ENCODE data around the gene ISM1. TPM values are rescaled to one million over a fixed set of nuclear protein-coding genes. Genes with fewer than 3 reads are reported as not detected.

The ISM1 gene
- total and polyA plus RNA-seq, 2 experiments from 2014 or later: 0.15 to 0.63 TPM

DNA sequence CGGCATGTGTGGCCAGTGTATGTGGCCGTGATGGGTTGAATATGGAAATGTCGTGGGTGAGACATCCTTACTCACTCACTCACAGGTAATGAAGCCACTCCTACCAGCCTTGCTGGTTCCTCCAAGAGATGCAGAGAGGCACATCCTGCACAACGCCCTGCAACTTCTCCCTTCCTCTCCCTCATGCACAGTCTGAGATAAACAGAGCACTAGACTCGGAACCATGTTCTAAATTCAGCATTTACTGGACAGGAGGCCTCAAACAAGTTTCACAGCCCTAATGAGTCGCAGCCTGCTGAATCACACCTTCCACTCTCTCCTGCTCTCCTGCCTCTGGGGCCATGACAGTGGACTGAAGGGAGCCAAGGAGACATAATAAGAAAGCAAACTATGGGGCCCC is 91.2 kb downstream of the ISM1 start:
- H3K4me3 Mint-ChIP-seq: no peak overlapping the region
- H3K36me3 ChIP-seq (ENCODE audit: insufficient read depth): no peaks in the 10 kb centered on the region
- no peaks in the 10 kb centered on the region for H3K79me2 ChIP-seq (replicated peaks; ENCODE audit: insufficient read depth)
- H3K4me1 ChIP-seq (ENCODE audit: insufficient read depth): no peaks in the 10 kb centered on the region
- no peaks in the 10 kb centered on the region for H4K20me1 ChIP-seq (replicated peaks; ENCODE audit: insufficient read depth)
- H3K4me1 Mint-ChIP-seq: no peaks in the 10 kb centered on the region
- peaks cover 4% of the 10 kb centered on the region; the same call in 1 of the 3 replicates for H3K9me3 Mint-ChIP-seq
- H3K9me2 ChIP-seq (ENCODE audit: insufficient read depth): no peaks in the 10 kb centered on the region
- no peak overlapping the region for H3K4me2 ChIP-seq
- no peak for ATAC-seq
- peaks cover 2% of the 10 kb centered on the region for H3K27me3 Mint-ChIP-seq (ENCODE audit: insufficient read depth, low read depth, poor library complexity)
- H3K36me3 Mint-ChIP-seq (ENCODE audit: low read depth): peaks cover 3% of the 10 kb centered on the region; the same call in 1 of the 3 replicates
- no peak overlapping the region for H3K27ac ChIP-seq (ENCODE audit: low read depth)
- H2AFZ ChIP-seq: no peak overlapping the region
- no peak overlapping the region for H3K27ac Mint-ChIP-seq
- no peaks in the 10 kb centered on the region for H3K27me3 ChIP-seq (ENCODE audit: insufficient read depth)
- TF ChIP-seq, protein P1, sequence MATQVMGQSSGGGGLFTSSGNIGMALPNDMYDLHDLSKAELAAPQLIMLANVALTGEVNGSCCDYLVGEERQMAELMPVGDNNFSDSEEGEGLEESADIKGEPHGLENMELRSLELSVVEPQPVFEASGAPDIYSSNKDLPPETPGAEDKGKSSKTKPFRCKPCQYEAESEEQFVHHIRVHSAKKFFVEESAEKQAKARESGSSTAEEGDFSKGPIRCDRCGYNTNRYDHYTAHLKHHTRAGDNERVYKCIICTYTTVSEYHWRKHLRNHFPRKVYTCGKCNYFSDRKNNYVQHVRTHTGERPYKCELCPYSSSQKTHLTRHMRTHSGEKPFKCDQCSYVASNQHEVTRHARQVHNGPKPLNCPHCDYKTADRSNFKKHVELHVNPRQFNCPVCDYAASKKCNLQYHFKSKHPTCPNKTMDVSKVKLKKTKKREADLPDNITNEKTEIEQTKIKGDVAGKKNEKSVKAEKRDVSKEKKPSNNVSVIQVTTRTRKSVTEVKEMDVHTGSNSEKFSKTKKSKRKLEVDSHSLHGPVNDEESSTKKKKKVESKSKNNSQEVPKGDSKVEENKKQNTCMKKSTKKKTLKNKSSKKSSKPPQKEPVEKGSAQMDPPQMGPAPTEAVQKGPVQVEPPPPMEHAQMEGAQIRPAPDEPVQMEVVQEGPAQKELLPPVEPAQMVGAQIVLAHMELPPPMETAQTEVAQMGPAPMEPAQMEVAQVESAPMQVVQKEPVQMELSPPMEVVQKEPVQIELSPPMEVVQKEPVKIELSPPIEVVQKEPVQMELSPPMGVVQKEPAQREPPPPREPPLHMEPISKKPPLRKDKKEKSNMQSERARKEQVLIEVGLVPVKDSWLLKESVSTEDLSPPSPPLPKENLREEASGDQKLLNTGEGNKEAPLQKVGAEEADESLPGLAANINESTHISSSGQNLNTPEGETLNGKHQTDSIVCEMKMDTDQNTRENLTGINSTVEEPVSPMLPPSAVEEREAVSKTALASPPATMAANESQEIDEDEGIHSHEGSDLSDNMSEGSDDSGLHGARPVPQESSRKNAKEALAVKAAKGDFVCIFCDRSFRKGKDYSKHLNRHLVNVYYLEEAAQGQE (IDR thresholded peaks at IDR 0.05; ENCODE audit: unreplicated experiment): no peak
- no peak for TF ChIP-seq ZNF114 (CRISPR knock-in tag; IDR thresholded peaks at IDR 0.05)
- TF ChIP-seq, protein P2, sequence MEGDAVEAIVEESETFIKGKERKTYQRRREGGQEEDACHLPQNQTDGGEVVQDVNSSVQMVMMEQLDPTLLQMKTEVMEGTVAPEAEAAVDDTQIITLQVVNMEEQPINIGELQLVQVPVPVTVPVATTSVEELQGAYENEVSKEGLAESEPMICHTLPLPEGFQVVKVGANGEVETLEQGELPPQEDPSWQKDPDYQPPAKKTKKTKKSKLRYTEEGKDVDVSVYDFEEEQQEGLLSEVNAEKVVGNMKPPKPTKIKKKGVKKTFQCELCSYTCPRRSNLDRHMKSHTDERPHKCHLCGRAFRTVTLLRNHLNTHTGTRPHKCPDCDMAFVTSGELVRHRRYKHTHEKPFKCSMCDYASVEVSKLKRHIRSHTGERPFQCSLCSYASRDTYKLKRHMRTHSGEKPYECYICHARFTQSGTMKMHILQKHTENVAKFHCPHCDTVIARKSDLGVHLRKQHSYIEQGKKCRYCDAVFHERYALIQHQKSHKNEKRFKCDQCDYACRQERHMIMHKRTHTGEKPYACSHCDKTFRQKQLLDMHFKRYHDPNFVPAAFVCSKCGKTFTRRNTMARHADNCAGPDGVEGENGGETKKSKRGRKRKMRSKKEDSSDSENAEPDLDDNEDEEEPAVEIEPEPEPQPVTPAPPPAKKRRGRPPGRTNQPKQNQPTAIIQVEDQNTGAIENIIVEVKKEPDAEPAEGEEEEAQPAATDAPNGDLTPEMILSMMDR (conservative IDR thresholded peaks at IDR 0.05; ENCODE audit: low read depth in 2 of 2): no peak
- TF ChIP-seq STAT1 (IDR thresholded peaks at IDR 0.05; ENCODE audit: unreplicated experiment): no peak
- no peak for TF ChIP-seq JUNB (IDR thresholded peaks at IDR 0.05; ENCODE audit: unreplicated experiment)
- TF ChIP-seq POLR2AphosphoS5 (IDR thresholded peaks at IDR 0.05; ENCODE audit: low read depth): no peak
- no peak for TF ChIP-seq EZH2phosphoT487 (IDR thresholded peaks at IDR 0.05; ENCODE audit: unreplicated experiment)
- TF ChIP-seq, protein P3, sequence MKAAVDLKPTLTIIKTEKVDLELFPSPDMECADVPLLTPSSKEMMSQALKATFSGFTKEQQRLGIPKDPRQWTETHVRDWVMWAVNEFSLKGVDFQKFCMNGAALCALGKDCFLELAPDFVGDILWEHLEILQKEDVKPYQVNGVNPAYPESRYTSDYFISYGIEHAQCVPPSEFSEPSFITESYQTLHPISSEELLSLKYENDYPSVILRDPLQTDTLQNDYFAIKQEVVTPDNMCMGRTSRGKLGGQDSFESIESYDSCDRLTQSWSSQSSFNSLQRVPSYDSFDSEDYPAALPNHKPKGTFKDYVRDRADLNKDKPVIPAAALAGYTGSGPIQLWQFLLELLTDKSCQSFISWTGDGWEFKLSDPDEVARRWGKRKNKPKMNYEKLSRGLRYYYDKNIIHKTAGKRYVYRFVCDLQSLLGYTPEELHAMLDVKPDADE (IDR thresholded peaks at IDR 0.05): no peak
- no peak for DNase-seq (ENCODE audit: low spot score)
- no peaks in the 10 kb centered on the region for H3F3A ChIP-seq (replicated peaks; ENCODE audit: low read depth)
- no peak overlapping the region for H3K4me3 ChIP-seq

DNA sequence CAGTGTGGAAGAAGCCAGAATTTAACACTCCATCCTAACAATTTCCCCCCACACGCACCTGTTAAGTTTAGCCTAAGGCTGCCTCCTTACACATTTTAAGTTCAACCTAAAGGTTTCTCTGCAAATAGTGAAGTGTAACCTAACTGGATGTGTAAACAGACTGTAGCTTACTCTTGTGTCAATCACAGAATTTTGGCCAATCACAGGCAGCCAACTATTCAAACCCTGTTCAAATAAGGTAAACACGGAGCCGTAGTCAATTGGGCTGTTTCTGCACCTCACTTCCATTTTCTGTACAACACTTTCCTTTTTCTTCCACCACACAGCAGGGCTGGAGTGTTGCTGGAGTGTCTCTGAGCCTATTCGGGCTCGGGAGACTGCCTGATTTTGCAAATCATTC is 92.1 kb downstream of the ISM1 start:
- H3K27ac Mint-ChIP-seq: no peak overlapping the region
- no peak for DNase-seq (ENCODE audit: low spot score)
- H3K27me3 ChIP-seq (ENCODE audit: insufficient read depth): no peaks in the 10 kb centered on the region
- H3K9me2 ChIP-seq (ENCODE audit: insufficient read depth): no peaks in the 10 kb centered on the region
- no peak overlapping the region for H2AFZ ChIP-seq
- no peaks in the 10 kb centered on the region for H3K36me3 ChIP-seq (ENCODE audit: insufficient read depth)
- ATAC-seq: no peak
- no peak overlapping the region for H3K27ac ChIP-seq (ENCODE audit: low read depth)
- no peaks in the 10 kb centered on the region for H3K79me2 ChIP-seq (replicated peaks; ENCODE audit: insufficient read depth)
- H3K9me3 Mint-ChIP-seq: peaks cover 4% of the 10 kb centered on the region; the same call in 1 of the 3 replicates
- peaks cover 2% of the 10 kb centered on the region for H3K27me3 Mint-ChIP-seq (ENCODE audit: insufficient read depth, low read depth, poor library complexity)
- H3K4me1 ChIP-seq (ENCODE audit: insufficient read depth): no peaks in the 10 kb centered on the region
- H4K20me1 ChIP-seq (replicated peaks; ENCODE audit: insufficient read depth): no peaks in the 10 kb centered on the region
- no peaks in the 10 kb centered on the region for H3F3A ChIP-seq (replicated peaks; ENCODE audit: low read depth)
- no peak overlapping the region for H3K4me3 Mint-ChIP-seq
- H3K4me1 Mint-ChIP-seq: no peaks in the 10 kb centered on the region
- H3K36me3 Mint-ChIP-seq (ENCODE audit: low read depth): peaks cover 3% of the 10 kb centered on the region; the same call in 2 of the 3 replicates
- H3K4me3 ChIP-seq: no peak overlapping the region
- H3K4me2 ChIP-seq: no peak overlapping the region
- TF ChIP-seq JUNB (IDR thresholded peaks at IDR 0.05; ENCODE audit: unreplicated experiment) (no peak), STAT1 (IDR thresholded peaks at IDR 0.05; ENCODE audit: unreplicated experiment) (no peak), POLR2AphosphoS5 (IDR thresholded peaks at IDR 0.05; ENCODE audit: low read depth) (no peak), EZH2 (IDR thresholded peaks at IDR 0.05; ENCODE audit: low read depth, unreplicated experiment) (no peak), ZNF331 (CRISPR knock-in tag; IDR thresholded peaks at IDR 0.05; ENCODE audit: low read depth) (no peak), ZNF114 (CRISPR knock-in tag; IDR thresholded peaks at IDR 0.05) (no peak)
- TF ChIP-seq, protein P3 (IDR thresholded peaks at IDR 0.05): no peak
- TF ChIP-seq, protein P1 (IDR thresholded peaks at IDR 0.05; ENCODE audit: unreplicated experiment): no peak
